Activated T-helper 1 cell treated with anti-CD3 and anti-CD28 coated beads, Interleukin-12 subunit alpha, Interleukin-12 subunit beta, Interleukin-2, Interleukin-4 antibody, amounts not matched to agents 30 ng/mL and 10 ng/mL and 1 ng/mL, durations not matched to agents 14 hours and 24 hours and 36 hours (primary cell): Measurements from ENCODE around the gene SSTR3. TPM values are rescaled to one million over a fixed set of nuclear protein-coding genes. Genes with fewer than 3 reads are reported as not detected.

Experiments
- DNase-seq: peaks from one replicate; pipeline ENCODE4 v3.0.0; 2021; ENCODE audit warnings: low spot score
- H3K27ac Mint-ChIP-seq: one replicate; pipeline ENCODE4 v1.8.0; 2021; ENCODE audit warnings: mild to moderate bottlenecking, mixed read lengths
- H3K27me3 Mint-ChIP-seq: one replicate; pipeline ENCODE4 v1.8.0; 2022; ENCODE audit warnings: mild to moderate bottlenecking, moderate library complexity, mixed read lengths; ENCODE audit not compliant: insufficient read depth
- H3K36me3 Mint-ChIP-seq: one replicate; pipeline ENCODE4 v1.8.0; 2021; ENCODE audit warnings: low read depth, mixed read lengths
- H3K4me1 Mint-ChIP-seq: one replicate; pipeline ENCODE4 v1.8.0; 2021; ENCODE audit warnings: low read depth, mixed read lengths
- H3K4me3 Mint-ChIP-seq: one replicate; pipeline ENCODE4 v1.8.0; 2021; ENCODE audit warnings: mild to moderate bottlenecking, moderate library complexity, mixed read lengths
- H3K9me3 Mint-ChIP-seq: one replicate; pipeline ENCODE4 v1.8.0; 2021; ENCODE audit warnings: mixed read lengths
- intact Hi-C: fragments of 100-400 bp; cut with micrococcal nuclease; formaldehyde crosslinking; loops from one replicate; pipeline ENCODE4 v1.15.1; 2024
- total RNA-seq: library from RNA; stranded (reverse); gene quantifications from 2 replicates; pipeline ENCODE4 v1.2.3, GENCODE V29; 2022

SSTR3 gene
- total RNA-seq, 1 donor from 2014 or later: 2.3 TPM

DNA sequence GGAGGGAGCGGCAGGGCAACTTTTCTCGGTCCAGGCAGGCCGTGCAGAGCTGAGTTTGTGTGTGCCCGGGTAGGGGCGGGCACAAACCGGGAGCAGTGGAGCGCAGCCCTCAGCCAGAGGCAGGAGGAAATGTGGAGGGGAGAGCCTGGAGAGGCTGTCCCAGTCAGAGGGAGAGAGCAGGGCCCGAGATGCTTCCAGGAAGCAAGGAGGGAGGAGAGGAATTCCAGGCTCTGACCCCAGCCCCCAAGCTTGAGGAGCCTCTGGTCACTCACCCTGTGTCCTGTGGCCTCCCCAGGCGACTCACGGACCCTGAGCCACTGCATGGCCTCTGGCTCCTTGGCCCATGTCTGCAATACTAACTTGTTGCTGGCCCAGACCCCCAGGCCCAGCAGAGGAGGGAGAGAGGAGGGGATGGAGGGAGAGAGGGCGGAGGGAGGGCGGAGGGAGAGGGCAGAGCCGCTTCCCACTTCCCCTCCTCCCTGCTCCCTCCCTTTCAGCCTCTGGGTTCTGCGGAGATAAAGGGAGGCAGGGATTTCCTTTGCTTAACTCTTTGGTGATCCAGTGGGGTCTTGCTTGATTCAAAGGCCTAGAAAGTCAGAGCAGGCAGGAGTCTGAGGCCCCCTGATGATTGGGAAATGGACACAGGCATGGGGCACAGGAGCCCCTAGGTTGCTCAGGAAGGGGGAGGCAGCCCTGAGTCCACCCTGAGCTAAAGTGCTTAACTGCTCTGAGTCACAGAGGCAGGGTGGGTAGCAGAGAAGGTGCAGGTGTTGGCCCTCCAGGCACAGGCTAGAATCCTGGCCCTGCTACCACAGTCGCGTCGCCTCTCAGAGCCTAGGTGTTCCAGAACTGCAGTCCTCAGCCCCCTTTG, 24.2 kb downstream of the SSTR3 start, which contains the start of gene C1QTNF6:
TSS of gene C1QTNF6 (minus strand) at position 357 of the 871 bp plus-strand sequence. CDS start at position 323, 34 bp downstream.
- no peak within 1 kb of the TSS for H3K27ac Mint-ChIP-seq

DNA sequence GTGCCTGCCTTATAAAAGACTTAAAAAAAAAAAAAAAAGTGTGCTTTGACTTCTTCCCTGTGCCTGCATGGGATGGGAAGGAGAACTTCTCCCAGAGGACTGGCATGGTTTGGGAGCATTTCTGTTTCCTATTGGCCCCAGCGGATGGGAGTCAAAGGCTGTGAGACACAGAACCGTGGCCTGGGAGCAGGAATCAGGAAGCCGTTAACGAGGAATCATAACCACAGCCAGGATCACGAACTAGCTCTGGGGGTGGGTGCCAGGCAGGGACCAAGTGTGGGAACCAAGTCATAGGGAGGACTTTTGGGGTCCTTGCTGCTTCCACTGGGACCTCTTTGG, 24.8 kb downstream of the SSTR3 start:
- DNase-seq: no peak
- Mint-ChIP-seq H3K36me3 (peaks cover 8% of the 10 kb centered on the region), H3K27ac (no peak overlapping the region), H3K4me1 (peaks cover 36% of the 10 kb centered on the region), H3K27me3 (no peaks in the 10 kb centered on the region), H3K9me3 (peaks cover 4% of the 10 kb centered on the region), H3K4me3 (no peak overlapping the region)
- intact Hi-C loops: no loop called here

More for the DNA sequence above, 24.2 kb downstream of the SSTR3 start, which contains the start of gene C1QTNF6:
- H3K27me3 Mint-ChIP-seq: no peaks in the 10 kb centered on the region
- peaks cover 4% of the 10 kb centered on the region for H3K9me3 Mint-ChIP-seq
- H3K4me3 Mint-ChIP-seq: no peak within 1 kb of the TSS
- intact Hi-C loops: no loop called here
- peaks cover 8% of the 10 kb centered on the region for H3K36me3 Mint-ChIP-seq
- DNase-seq: no peak
- H3K4me1 Mint-ChIP-seq: peaks cover 41% of the 10 kb centered on the region

DNA sequence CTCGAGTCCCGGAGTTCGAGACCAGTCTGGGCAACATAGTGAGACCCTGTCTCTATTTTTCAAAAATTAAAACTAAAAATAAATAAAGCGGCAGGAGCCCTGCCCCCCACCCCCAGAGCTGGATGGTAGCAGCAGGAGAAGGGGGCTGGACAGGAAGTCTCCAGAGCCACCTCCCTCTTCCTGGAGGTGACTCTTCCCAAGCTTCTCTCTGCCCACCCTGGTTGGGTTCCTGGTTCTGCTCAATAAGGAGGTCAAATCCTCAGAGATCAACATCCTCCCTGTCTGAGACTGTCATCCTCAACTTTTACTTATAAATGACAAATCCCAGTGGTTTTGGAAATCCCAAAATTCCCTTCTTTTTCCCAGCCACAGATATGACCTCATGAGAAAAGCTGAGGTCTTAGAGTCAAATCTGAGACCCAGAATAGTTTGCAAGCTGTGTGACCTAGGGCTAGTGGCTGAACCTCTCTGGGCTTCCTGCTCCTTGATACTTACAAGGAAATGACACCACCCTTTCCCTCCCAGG, 25.2 kb downstream of the SSTR3 start:
- no peak for DNase-seq
- peaks cover 2% of the 10 kb centered on the region for H3K9me3 Mint-ChIP-seq
- no peaks in the 10 kb centered on the region for H3K27me3 Mint-ChIP-seq
- H3K4me1 Mint-ChIP-seq: peaks cover 36% of the 10 kb centered on the region
- intact Hi-C loops: no loop called here
- H3K36me3 Mint-ChIP-seq: peaks cover 8% of the 10 kb centered on the region
- H3K27ac Mint-ChIP-seq: no peak overlapping the region
- H3K4me3 Mint-ChIP-seq: no peak overlapping the region

DNA sequence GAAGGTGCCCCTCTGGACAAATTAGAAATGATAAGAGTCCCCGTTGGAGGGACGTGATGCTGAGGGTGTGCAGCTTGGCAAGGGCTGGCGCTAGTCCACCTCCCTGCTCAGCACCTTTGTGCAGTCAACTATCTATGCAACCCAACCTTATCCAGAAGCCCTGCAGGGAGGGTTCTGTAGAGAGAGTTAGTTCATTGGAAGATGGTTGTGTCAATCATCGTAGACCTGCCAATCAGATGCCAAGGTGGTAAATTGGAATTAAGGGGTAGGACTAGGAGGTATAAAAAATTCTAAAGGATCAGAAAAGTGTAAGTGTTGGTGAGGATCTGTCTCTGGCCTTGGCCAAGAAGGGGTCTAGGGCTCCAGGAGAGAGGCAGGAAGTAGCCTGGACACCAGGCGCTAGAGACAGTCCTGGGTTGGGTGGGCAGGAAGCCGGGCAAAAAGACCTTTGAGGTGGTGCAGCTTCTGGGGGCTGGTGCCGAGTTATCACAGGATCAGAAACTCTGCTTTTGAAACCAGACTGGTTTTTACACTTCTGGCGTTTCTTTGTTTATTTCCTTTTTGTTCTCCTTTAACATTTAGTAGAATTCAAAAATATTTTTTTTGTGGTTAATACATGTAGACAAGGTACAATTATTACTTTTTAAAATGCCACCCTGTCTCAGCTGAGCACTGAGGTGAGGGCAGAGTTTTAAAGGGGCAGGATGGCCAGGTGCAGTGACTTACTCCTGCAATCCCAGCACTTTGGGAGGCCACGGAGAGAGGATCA, 25.9 kb downstream of the SSTR3 start:
- H3K36me3 Mint-ChIP-seq: peaks cover 8% of the 10 kb centered on the region
- no peaks in the 10 kb centered on the region for H3K27me3 Mint-ChIP-seq
- H3K4me1 Mint-ChIP-seq: peaks cover 36% of the 10 kb centered on the region
- no peaks in the 10 kb centered on the region for H3K9me3 Mint-ChIP-seq
- H3K4me3 Mint-ChIP-seq: peak overlapping the region; percentile 72
- peak overlapping the region; percentile 86 for H3K27ac Mint-ChIP-seq
- intact Hi-C loops: no loop called here
- DNase-seq: peak; percentile 31

DNA sequence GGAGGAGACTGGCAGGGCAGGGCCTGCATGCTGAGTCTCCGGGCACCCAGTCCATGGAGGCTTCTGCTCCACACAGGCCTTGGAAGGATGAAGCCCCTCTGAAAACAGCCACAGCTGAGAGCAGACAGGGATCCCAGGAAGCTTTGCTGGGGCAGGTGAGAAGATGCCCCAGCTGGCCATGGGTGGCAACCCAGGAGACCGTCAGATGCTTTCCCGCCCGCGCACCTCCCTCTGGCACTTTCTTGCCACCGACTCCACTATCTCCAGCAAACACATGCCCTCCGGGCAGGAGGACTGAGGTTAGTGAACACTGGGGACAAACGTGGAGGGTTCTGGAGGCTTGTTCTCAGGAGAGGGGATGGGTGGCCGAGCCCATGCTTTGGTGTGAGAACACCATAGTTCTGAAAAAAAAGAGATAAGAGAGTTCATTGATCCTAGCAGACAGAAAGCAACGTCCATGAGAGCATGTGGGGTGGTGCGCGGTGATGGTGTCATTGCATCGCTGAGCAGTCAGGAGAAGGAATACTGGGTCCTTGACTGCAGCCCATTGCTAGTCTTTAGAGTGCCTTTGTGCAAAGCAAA, 26.5 kb downstream of the SSTR3 start:
- H3K27ac Mint-ChIP-seq: peak overlapping the region; percentile 46
- peaks cover 36% of the 10 kb centered on the region for H3K4me1 Mint-ChIP-seq
- no peak overlapping the region for H3K4me3 Mint-ChIP-seq
- H3K27me3 Mint-ChIP-seq: no peaks in the 10 kb centered on the region
- intact Hi-C loops: no loop called here
- H3K36me3 Mint-ChIP-seq: peaks cover 8% of the 10 kb centered on the region
- DNase-seq: no peak
- no peaks in the 10 kb centered on the region for H3K9me3 Mint-ChIP-seq

DNA sequence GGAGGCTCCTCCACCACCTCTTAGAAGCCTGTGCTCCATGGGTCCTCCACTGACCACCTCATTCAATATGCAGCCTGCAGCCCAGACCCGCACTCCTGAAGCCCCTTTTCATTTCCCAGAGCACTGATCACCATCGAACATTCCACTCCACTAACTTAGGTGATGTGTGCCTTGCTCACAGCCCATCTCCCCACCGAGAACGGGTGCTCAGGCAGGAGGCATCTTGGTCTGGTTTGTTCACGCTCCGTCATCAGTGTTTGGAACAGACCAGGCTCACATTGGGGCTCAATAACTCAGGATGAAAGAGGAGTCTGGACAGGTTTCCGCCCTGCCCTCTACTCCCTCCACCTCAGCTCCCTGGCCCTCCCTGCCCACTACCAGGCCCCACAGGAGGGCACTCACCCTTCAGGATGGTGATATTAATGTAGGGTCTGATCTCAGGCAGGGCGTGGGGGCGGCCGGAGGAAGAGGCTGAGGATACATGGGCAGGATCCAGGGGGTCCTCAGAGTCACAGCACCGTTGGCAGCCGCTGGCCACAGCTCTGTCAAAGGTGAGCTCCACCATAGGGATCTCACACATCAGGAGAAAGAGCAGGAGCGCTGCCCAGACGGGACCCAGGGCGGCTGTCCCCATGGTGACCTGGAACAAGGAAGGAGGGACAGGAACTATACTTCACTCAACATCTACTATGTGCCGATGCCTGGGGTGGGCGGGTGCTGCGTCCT, 27.3 kb downstream of the SSTR3 start:
- no peaks in the 10 kb centered on the region for H3K9me3 Mint-ChIP-seq
- no peaks in the 10 kb centered on the region for H3K27me3 Mint-ChIP-seq
- peaks cover 4% of the 10 kb centered on the region for H3K36me3 Mint-ChIP-seq
- no peak for DNase-seq
- H3K27ac Mint-ChIP-seq: peak overlapping the region; percentile 13
- H3K4me1 Mint-ChIP-seq: peaks cover 37% of the 10 kb centered on the region
- intact Hi-C loops: no loop called here
- H3K4me3 Mint-ChIP-seq: no peak overlapping the region

DNA sequence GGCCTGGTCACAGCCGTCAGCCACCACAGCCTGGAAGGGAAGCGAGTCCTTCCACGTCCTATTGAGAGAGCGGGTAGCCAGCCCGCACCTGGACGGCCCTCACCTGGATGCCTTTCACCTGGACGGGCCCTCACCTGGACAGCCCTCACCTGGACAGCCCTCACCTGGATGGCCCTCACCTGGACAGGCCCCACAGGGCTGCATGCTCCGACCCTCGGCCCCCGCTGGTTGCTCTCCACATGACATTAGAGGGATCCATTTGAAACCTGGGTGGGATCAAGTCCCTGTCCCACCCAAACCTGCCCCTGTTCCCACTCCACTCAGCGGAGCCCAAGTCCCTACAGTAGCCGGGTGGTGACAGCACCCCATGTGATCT, 27.9 kb downstream of the SSTR3 start:
- Mint-ChIP-seq H3K4me3 (no peak overlapping the region), H3K9me3 (no peaks in the 10 kb centered on the region), H3K36me3 (peaks cover 2% of the 10 kb centered on the region), H3K4me1 (peaks cover 37% of the 10 kb centered on the region), H3K27me3 (no peaks in the 10 kb centered on the region), H3K27ac (no peak overlapping the region)
- DNase-seq: no peak
- intact Hi-C loops: no loop called here

DNA sequence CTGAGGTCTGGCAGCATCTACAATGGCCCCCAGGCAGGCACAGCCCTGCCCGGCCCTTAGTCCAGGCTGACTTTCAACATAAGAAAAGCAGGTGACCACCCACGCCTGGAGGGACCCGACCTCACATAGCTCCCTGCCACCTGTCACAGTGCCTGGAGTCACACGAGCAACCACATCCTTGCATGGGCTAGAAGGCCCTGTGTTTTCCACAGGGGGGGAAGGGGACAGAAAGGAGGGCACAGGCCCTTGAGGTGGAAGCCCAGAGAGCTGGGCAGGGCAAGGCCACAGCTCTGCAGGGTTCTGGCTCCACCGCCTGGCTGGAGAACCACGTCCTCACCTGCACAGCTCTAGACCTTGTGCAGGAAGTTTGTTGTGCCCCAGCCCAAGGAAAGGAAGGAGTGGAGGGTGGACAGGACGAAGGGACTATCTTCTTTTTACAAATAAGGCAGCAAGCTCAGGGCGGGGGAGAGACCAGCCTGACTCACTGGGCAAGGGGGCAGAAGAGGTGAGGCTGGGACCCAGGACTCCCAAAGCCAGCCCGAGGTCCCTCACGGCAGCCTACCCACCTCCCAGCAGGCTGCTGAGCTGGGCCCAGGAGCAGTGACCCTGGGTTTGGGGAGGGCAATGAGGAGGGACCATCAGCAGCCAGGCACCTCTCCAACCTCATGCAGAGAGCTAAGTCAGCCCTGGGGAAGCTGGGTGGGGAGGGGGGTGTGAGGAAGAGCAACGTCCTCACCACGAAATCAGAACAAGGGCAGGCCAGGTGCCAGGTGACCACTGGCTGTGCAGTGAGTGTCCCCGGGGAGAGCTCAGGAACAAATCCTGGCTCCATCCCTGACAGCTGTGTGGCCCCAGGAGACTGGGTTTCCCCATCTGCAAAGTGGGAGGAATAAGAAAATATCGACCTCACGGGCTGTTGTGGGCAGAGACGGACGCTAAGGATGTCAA, 28.6 kb downstream of the SSTR3 start:
- Mint-ChIP-seq H3K9me3 (no peaks in the 10 kb centered on the region), H3K27ac (no peak overlapping the region), H3K4me3 (no peak overlapping the region), H3K4me1 (peaks cover 32% of the 10 kb centered on the region), H3K27me3 (no peaks in the 10 kb centered on the region), H3K36me3 (no peaks in the 10 kb centered on the region)
- intact Hi-C loops: no loop called here
- DNase-seq: no peak

DNA sequence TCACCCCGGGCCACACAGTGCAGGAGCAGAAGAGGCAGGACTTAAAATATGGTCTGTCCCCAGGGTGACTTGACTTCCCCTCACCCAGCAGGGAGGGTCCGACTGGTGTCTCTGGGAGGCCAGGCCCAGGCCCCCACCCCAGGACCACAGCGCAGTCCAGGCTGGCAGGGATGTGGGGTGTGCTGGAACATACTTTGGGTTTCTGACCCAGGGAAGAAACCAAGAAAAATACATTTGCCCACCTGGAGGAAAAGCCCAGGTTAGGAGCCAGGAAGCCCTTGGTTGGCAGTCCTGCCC, 29.4 kb downstream of the SSTR3 start:
- no peak for DNase-seq
- Mint-ChIP-seq H3K27ac (no peak overlapping the region), H3K4me1 (peaks cover 29% of the 10 kb centered on the region), H3K27me3 (peaks cover under 1% of the 10 kb centered on the region), H3K4me3 (no peak overlapping the region), H3K36me3 (no peaks in the 10 kb centered on the region), H3K9me3 (no peaks in the 10 kb centered on the region)
- intact Hi-C loops: no loop called here

DNA sequence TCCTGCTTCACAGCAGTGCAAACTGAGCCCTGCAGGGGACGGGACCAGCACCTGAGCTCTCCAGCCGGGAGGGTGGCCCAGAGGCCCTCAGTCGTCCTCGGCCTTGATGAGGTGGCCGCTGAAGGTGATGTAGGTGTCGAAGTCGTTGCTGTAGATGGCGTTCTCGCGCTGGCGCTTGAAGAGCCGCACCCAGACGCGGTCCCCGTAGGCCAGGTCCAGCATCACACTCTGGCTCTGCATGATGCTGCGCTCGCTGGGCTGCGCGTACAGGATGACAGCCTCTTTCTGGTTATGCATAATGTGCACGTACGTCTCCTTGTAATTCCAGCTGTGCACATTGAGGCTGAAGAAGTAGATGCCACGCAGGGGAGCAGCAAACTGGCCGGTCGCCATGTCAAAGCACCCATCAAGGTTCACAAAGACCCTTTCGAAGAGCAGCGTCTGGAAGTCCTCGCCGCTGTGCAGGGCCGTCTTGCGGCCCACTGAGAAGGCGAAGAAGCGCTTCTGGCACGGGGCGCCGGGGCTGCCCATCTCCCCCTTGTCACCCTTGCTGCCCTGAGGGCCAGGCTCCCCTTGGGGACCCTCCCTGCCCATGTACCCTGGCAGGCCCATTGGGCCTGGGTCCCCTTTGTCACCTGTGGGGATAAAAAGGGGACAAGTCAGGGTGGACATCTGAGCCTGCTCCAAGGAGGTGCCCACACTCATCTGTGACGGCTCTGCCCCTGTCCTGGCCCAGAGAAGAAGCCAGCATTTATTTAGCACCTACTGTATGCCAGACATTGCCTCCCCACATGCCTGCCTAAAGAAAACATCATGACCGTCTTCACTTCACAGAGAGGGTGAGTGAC, 30.0 kb downstream of the SSTR3 start:
- H3K36me3 Mint-ChIP-seq: no peaks in the 10 kb centered on the region
- H3K9me3 Mint-ChIP-seq: no peaks in the 10 kb centered on the region
- peaks cover 25% of the 10 kb centered on the region for H3K4me1 Mint-ChIP-seq
- H3K27me3 Mint-ChIP-seq: peaks cover 2% of the 10 kb centered on the region
- intact Hi-C loops: no loop called here
- no peak overlapping the region for H3K27ac Mint-ChIP-seq
- no peak overlapping the region for H3K4me3 Mint-ChIP-seq
- DNase-seq: no peak

DNA sequence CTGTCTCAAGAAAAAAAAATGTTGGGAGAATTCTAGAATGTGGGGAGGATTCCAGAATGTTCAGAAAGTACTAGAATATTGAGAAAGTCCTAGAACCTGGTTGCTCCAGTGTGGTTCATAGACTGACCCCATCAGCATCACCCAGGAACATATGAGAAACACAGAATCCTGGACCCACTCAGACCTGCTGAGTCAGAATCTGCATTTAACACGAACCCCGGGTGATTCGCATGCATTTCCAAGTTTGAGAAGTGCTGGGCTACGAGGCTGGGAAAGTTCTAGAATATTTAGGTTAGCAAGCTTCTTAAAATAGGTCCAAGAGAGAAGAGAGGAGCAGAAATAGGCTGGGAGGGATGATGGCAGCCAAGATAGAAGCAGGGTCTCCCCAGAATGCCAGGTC, 30.6 kb downstream of the SSTR3 start:
- H3K27ac Mint-ChIP-seq: no peak overlapping the region
- intact Hi-C loops: no loop called here
- H3K4me3 Mint-ChIP-seq: no peak overlapping the region
- peaks cover 3% of the 10 kb centered on the region for H3K27me3 Mint-ChIP-seq
- no peaks in the 10 kb centered on the region for H3K36me3 Mint-ChIP-seq
- peaks cover 22% of the 10 kb centered on the region for H3K4me1 Mint-ChIP-seq
- no peaks in the 10 kb centered on the region for H3K9me3 Mint-ChIP-seq
- no peak for DNase-seq
